SU-DHL-6 (cell line): ENCODE measurements around the gene KIF21B.

Source experiments
- H2AFZ ChIP-seq: fragments of 200-600 bp; sonication (generic); 2 replicates; pipeline ENCODE4 v1.6.1; 2014; ENCODE audit warnings: low read depth, mild to moderate bottlenecking, moderate library complexity, mixed read lengths, antibody characterized with exemption, low read length; ENCODE audit not compliant: severe bottlenecking
- H3F3A ChIP-seq: fragments of 200-600 bp; shearing (Covaris generic); 2 replicates; pipeline ENCODE4 v1.6.0; 2016; ENCODE audit warnings: antibody characterized with exemption, mild to moderate bottlenecking; ENCODE audit not compliant: insufficient read depth
- H3K27ac ChIP-seq: fragments of 200-600 bp; sonication (generic); 2 replicates; pipeline ENCODE4 v1.5.1; 2016; ENCODE audit warnings: low read depth, mild to moderate bottlenecking, low read length, moderate library complexity, mixed read lengths
- H3K27me3 ChIP-seq: fragments of 200-600 bp; sonication (generic), shearing (Covaris generic); 2 replicates; pipeline ENCODE4 v1.6.0; 2014; ENCODE audit warnings: mild to moderate bottlenecking, low read length
- H3K36me3 ChIP-seq: fragments of 200-600 bp; sonication (generic); 2 replicates; pipeline ENCODE4 v1.6.1; 2014; ENCODE audit warnings: mild to moderate bottlenecking, low read length, mixed read lengths
- H3K4me2 ChIP-seq: fragments of 300-600, 200-600 bp; shearing (Covaris generic), sonication (generic); 2 replicates; pipeline ENCODE4 v1.6.0; 2014; ENCODE audit warnings: low read length, low read depth, mild to moderate bottlenecking; ENCODE audit not compliant: poor library complexity, severe bottlenecking
- H3K4me3 ChIP-seq: fragments of 200-600 bp; sonication (generic); 2 replicates; pipeline ENCODE4 v1.5.1; 2014; ENCODE audit warnings: antibody characterized with exemption, low read length, mild to moderate bottlenecking, mixed read lengths; ENCODE audit not compliant: insufficient read depth, poor library complexity, severe bottlenecking
- H3K79me2 ChIP-seq: fragments of 200-600 bp; sonication (generic); 2 replicates; pipeline ENCODE4 v1.6.1; 2014; ENCODE audit warnings: mild to moderate bottlenecking, low read length, moderate library complexity; ENCODE audit not compliant: insufficient read depth
- H3K9ac ChIP-seq: fragments of 200-600 bp; sonication (generic); 2 replicates; pipeline ENCODE4 v1.7.0; 2014; ENCODE audit warnings: mild to moderate bottlenecking, low read length
- H3K9me2 ChIP-seq: fragments of 200-600 bp; sonication (generic); replicated peaks from 2 replicates; pipeline ENCODE4 v1.6.1; 2014; ENCODE audit warnings: low read length; ENCODE audit not compliant: insufficient read depth
- H3K9me3 ChIP-seq: fragments of 200-600 bp; sonication (generic); 2 replicates; pipeline ENCODE4 v1.6.1; 2014; ENCODE audit warnings: low read length, mixed read lengths; ENCODE audit not compliant: insufficient read depth
- H4K20me1 ChIP-seq: fragments of 200-600 bp; sonication (generic); 2 replicates; pipeline ENCODE4 v1.6.1; 2014; ENCODE audit warnings: low read depth, mild to moderate bottlenecking, antibody characterized with exemption, low read length, moderate library complexity, mixed read lengths
- CTCF ChIP-seq: fragments of 200-600 bp; sonication (generic); IDR thresholded peaks from one replicate; pipeline ENCODE4 v1.5.1; 2017; ENCODE audit warnings: antibody characterized with exemption, mild to moderate bottlenecking, low read length, moderate library complexity; ENCODE audit not compliant: insufficient read depth, poor library complexity, severe bottlenecking
- EZH2phosphoT487 ChIP-seq: fragments of 200-600 bp; sonication (generic), shearing (Covaris generic); conservative IDR thresholded peaks from 2 replicates; pipeline ENCODE4 v1.6.1; 2018; ENCODE audit warnings: mild to moderate bottlenecking, antibody characterized with exemption, low read length, moderate library complexity, mixed read lengths

KIF21B gene

GRCh38 chr1:200954434-200954833 lies 69.1 kb downstream of the KIF21B start:
- Histone ChIP-seq H3K27ac (no peak overlapping the region), H2AFZ (no peak overlapping the region), H3F3A (no peaks in the 10 kb centered on the region), H3K36me3 (no peaks in the 10 kb centered on the region), H4K20me1 (no peaks in the 10 kb centered on the region), H3K9me3 (no peaks in the 10 kb centered on the region), H3K9me2 (no peaks in the 10 kb centered on the region), H3K4me2 (no peak overlapping the region), H3K4me3 (no peak overlapping the region), H3K9ac (no peak overlapping the region), H3K79me2 (no peaks in the 10 kb centered on the region), H3K27me3 (no peaks in the 10 kb centered on the region)
- TF ChIP-seq EZH2phosphoT487 (no peak), CTCF (no peak)

- Histone ChIP-seq H3K9me3 (no peaks in the 10 kb centered on the region), H3K4me2 (no peak overlapping the region), H3F3A (no peaks in the 10 kb centered on the region), H3K79me2 (no peaks in the 10 kb centered on the region), H3K27ac (no peak overlapping the region), H3K4me3 (no peak overlapping the region), H3K27me3 (no peaks in the 10 kb centered on the region), H4K20me1 (no peaks in the 10 kb centered on the region), H3K36me3 (no peaks in the 10 kb centered on the region), H3K9ac (no peak overlapping the region), H2AFZ (no peak overlapping the region), H3K9me2 (no peaks in the 10 kb centered on the region)
- TF ChIP-seq EZH2phosphoT487 (no peak), CTCF (no peak)
Measured at GRCh38 chr1:200951016-200951415, 72.5 kb downstream of the KIF21B start.

DNA sequence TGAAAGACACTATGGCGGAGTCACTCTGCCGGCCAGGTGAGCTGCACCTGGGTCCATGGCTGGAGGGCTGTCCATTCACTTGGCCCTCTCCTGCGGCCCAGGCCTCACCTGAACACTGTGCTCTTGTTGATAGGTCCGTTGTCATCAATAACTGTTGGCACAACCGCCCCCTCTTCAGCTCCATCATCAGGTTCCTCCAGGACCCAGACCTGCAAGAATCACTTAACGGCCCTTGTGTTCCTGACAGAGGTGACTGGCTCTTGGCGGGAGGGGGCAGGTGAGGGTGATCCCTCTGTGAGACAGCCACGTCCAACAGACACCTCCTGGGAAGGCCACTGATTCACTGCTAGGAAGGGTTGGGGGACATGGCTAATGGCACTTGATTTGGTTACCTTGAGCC lies 73.9 kb downstream of the KIF21B start:
- Histone ChIP-seq H3K27ac (no peak overlapping the region), H3K9me2 (no peaks in the 10 kb centered on the region), H4K20me1 (no peaks in the 10 kb centered on the region), H3K9me3 (no peaks in the 10 kb centered on the region), H3F3A (no peaks in the 10 kb centered on the region), H3K27me3 (no peaks in the 10 kb centered on the region), H2AFZ (no peak overlapping the region), H3K9ac (no peak overlapping the region), H3K36me3 (no peaks in the 10 kb centered on the region), H3K79me2 (no peaks in the 10 kb centered on the region), H3K4me2 (no peak overlapping the region), H3K4me3 (no peak overlapping the region)
- no peak for TF ChIP-seq CTCF
- TF ChIP-seq EZH2phosphoT487 = no peak
